Occipital lobe (tissue), 2 donors: ENCODE results near the gene RIPK4. TPM values are rescaled to one million over a fixed set of nuclear protein-coding genes. Genes with fewer than 3 reads are reported as not detected.
A peak's percentile ranks its signal among the peaks of the same experiment; 100 is the strongest.
"Not testable (repeated sequence)": the region's sequence is repeated elsewhere in the genome, so short reads cannot be mapped to it uniquely, and the experiment has no call there.

ENCODE experiments used
- DNase-seq: peaks from one replicate; lab custom pipeline; 2025; lab: John Stamatoyannopoulos, UW
- total RNA-seq: library from RNA; depleted of rRNA; stranded (reverse); fragments of >200 nt; gene quantifications from one replicate; pipeline ENCODE4 v1.2.3, GENCODE V29; 2014

Gene RIPK4
- total RNA-seq, 1 donor from 2014 or later = 0.47 TPM

GRCh38 chr21:41795726-41796125 lies 28.9 kb upstream of the RIPK4 start:
- no peak for DNase-seq

DNA sequence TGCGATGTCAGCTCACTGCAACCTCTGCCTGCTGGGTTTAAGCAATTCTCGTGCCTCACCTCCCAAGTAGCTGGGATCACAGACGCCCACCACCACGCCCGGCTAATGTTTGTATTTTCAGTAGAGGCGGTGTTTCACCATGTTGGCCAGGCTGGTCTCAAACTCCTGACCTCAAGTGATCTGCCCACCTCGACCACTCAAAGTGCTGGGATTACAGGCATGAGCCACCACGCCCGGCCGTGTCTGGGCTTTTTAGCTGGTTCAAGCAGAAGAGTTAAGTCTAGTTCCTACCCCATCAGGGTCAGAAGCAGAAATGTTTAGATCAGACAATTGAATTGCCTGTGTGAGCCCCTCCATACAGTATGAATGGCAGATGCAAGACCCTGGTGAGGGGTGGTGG lies 27.7 kb upstream of the RIPK4 start:
- no peak for DNase-seq

GRCh38 chr21:41792711-41793110 lies 25.9 kb upstream of the RIPK4 start:
- DNase-seq = no peak

DNA sequence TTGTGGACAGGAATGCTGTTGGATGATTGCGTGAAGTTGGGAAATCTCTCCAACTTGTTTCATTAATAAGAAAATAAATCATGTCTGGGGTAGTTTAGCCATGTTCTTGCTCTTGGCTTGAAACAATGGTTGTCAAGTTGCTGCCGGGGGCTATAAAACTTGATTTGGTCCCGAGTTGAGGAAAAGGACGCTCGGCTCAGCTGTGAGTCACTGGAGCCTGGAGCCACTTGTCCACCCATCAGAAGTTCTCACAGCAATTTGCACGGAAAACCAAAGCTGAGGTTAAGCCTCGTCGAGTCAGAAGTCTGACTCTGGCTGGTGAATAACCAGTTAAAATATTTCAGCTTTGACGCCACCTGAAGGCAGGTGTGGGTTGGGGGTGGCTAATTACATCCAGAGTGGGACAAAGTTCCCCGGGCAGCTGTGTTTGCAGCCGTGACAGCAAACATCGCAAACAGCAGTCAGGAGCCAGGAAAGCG lies 19.7 kb upstream of the RIPK4 start:
- DNase-seq = no peak

GRCh38 chr21:41785262-41785661 lies 18.4 kb upstream of the RIPK4 start:
- DNase-seq = not testable (repeated sequence)

GRCh38 chr21:41784456-41785102 lies 17.7 kb upstream of the RIPK4 start:
- DNase-seq = no peak

GRCh38 chr21:41783476-41784180 lies 16.8 kb upstream of the RIPK4 start:
- no peak for DNase-seq

DNA sequence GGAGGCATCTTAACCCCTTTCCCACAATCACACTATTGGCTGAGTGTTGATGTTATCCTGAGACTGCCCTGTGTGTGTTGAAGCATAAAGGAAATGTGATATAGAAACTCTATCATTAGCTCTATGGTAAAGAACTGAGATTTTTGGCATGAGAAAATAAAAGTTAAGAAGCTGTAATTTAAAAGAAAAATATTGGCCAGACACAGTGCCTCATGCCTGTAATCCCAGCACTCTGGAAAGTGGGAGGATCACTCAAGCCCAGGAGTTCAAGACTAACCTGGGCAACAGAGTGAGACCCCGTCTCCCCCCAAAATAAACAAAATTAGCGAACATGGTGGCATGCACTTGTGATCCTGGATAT lies 14.2 kb upstream of the RIPK4 start:
- no peak for DNase-seq

DNA sequence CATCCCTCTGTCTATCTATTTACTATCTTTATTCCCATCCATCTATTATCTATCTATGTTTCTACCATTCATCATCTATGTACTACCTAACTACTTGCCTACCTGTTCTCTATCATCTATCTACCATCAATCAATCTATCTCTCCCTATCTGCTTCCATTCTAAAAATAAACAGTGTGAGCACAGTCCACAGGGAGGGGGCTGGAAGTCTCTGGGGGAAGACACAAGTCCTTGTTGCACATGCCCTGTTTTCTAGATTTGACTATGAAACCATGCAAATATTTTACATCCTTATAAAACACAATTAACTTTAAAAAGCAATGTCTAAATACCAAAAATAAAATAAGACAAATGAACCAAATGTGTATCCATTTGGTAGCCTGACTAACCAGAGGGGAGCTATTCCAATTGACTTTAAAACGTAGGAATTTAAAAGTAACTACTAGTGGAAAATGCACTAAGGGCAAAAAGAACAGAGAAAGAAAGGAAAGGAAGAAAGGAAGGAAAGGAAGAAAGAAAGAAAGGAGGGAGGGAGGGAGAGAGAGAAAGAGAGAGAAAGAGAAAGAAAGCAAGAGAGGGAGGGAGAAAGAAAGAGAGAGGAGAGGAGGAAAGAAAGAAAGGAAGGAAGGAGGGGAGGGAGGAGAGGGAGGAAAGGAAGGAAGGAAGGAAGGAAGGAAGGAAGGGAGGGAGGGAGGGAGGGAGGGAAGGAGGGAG lies 13.6 kb upstream of the RIPK4 start:
- DNase-seq = no peak

DNA sequence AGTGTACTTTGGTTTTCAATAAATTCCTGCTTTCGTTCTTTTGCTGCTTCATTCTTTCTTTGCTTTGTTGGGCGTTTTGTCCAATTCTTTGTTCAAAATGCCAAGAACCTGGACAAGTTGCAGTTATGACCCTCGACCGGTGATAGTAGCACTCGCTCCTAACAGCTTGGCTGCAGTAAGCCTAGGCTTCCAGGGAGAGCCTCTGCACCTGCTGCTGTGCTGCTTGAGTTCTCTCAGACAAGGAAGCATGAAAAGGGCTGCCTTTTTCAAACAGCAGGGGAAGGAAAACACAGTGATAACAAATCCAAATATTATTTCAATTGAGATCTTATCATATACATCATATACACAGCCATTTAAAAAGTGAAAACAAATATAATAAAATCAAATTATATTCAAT lies 12.8 kb upstream of the RIPK4 start:
- no peak for DNase-seq

DNA sequence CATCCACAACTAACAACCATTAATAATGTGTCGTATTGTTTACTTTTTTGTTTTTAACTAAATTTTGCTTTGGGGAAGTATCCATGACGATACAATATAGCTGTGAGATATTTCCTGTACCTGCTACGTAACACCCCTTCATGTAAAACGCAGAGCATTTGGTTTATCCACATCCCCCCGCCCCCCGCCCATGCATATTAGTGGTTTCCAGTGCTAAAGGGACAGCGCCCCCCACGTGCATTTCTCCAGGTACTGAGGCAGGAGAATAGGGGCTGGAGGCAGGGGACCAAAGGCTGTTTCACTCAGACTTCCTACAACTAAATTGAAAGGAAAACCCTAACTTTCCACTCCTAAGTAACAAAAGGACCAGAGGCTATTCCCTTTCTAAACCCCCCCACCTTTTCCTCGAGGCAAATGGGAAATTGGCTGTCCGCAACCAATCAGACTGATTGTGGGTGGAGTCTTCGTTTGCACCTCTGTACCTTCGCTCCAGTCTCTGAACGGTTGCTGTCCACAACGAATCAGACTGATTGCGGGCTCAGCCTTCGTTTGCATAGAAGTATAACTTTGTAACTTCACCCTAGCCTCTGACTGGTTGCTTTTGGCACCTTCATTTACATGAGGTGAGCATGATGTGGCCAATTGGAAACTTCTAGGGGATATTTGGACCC lies 12.2 kb upstream of the RIPK4 start:
- DNase-seq = no peak

DNA sequence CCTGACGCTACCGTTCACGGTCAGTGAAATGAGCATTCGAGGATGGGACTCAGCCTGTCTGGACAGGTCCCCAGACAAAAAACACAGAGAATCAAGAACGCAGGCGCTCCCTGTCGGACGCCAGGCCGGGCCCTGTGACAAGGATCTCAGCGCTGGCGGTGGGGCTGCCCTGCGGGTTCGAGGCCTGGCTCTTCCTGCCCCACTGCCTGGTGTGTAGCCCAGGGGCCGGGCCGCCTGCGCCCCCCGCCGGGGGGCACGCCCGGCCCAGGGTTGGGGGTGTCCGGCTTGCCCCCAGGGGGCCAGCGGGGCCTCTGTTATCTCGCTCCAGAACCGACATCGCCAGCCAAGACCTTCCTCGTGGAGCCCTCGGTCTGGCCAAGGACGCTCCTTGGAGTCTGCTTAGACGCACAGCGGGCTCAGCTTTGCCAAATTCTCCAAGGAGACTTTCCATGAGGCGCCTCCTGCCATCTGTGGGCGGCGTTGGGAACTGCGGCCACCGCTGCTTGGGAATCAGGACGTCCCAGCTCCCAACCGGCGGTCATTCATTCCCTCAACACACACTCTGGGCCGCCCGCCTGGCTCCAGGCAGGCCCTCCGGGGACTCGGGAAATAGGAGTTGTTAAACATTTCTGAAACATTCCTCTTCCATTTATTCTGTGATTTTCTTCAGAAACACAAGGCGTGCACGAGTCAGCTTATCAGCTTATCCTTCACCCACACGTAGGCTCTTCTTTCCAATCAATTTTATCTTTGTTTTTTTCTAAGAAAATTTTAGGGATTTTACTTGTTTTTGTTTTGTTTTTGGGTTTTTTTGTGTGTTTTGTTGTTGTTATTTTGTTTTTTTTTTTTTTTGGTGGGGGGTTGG lies 11.3 kb upstream of the RIPK4 start:
- DNase-seq = peak; percentile 66

- no peak for DNase-seq
These were observed 9.9 kb upstream of the RIPK4 start for GRCh38 chr21:41776778-41777177.

GRCh38 chr21:41775149-41775472 lies 8.3 kb upstream of the RIPK4 start:
- no peak for DNase-seq

- DNase-seq = no peak
These were observed 7.8 kb upstream of the RIPK4 start for GRCh38 chr21:41774467-41775148.

DNA sequence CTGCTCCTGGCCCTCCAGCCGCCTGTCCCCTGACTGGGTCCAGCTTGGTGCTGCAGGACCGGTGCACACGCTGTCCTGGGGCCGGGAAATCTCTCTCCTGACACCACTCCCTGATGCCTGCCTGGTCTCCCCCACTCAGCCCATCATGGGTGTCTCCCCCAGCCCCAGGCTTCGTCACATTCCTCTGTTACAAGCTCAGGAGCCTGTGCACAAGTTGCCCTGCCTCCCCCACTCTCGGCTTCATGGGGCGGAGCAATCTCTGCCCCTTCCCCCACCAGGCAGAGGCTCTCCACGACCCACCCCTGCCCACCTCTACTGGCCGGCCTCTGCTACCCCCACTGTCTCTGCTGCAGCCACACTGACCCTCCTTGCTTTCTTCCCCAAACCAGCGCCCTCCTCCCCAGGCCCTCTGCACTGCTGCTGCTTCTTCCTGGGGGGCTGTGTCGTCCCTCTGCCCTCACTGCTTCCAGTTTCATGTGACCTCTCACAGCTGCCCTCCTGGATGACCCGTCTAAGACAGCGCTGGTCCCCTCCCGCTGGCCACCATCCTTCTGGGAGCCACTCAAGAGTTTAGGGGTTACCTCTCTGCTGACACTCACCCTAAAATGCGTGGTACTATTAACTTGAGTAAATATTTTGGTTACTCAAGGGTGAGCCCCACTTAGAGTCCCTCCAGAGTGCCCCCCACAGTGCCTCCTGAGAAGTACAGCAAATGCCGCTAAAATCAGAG lies 5.7 kb upstream of the RIPK4 start:
- no peak for DNase-seq

- DNase-seq = no peak
These were observed 4.7 kb upstream of the RIPK4 start for GRCh38 chr21:41771625-41771945.

- DNase-seq = no peak
These were observed 4.2 kb upstream of the RIPK4 start for GRCh38 chr21:41770901-41771624.

- DNase-seq = no peak
These were observed 3.1 kb upstream of the RIPK4 start for GRCh38 chr21:41769933-41770332.
